Duodenal mucosa (tissue), 2 donors: ENCODE measurements around the gene LRRC37B.
A peak's percentile ranks its signal among the peaks of the same experiment; 100 is the strongest.
"Not testable (repeated sequence)": the region's sequence is repeated elsewhere in the genome, so short reads cannot be mapped to it uniquely, and the experiment has no call there.

Experiments used
- H3K27ac ChIP-seq: one replicate; pipeline ENCODE4 v1.7.0; 2013; ENCODE audit warnings: low read depth, low read length
- H3K27me3 ChIP-seq, 2 donors: one replicate each; pipeline ENCODE4 v1.7.0; 2013; ENCODE audit warnings: low read length in 2 of 2, control low read depth in 1 of 2; ENCODE audit not compliant: insufficient read depth in 2 of 2, control insufficient read depth in 1 of 2
- H3K36me3 ChIP-seq, 2 donors: one replicate each; pipeline ENCODE4 v1.7.0; 2013; ENCODE audit warnings: low read length in 2 of 2, control low read depth in 1 of 2; ENCODE audit not compliant: insufficient read depth in 2 of 2, control insufficient read depth in 1 of 2
- H3K4me1 ChIP-seq, 2 donors: one replicate each; pipeline ENCODE4 v1.7.0; 2013; ENCODE audit warnings: low read length in 2 of 2, control low read depth in 1 of 2; ENCODE audit not compliant: insufficient read depth in 2 of 2, control insufficient read depth in 1 of 2
- H3K4me3 ChIP-seq, 2 donors: one replicate each; pipeline ENCODE4 v1.7.0; 2013; ENCODE audit warnings: low read length in 2 of 2, low read depth in 1 of 2
- H3K9ac ChIP-seq, 2 donors: one replicate each; pipeline ENCODE4 v1.7.0; 2013; ENCODE audit warnings: low read length in 2 of 2, low read depth in 1 of 2
- H3K9me3 ChIP-seq, 2 donors: one replicate each; pipeline ENCODE4 v1.7.0; 2013; ENCODE audit warnings: low read length in 2 of 2, control low read depth in 1 of 2; ENCODE audit not compliant: control insufficient read depth in 1 of 2

The LRRC37B gene

DNA sequence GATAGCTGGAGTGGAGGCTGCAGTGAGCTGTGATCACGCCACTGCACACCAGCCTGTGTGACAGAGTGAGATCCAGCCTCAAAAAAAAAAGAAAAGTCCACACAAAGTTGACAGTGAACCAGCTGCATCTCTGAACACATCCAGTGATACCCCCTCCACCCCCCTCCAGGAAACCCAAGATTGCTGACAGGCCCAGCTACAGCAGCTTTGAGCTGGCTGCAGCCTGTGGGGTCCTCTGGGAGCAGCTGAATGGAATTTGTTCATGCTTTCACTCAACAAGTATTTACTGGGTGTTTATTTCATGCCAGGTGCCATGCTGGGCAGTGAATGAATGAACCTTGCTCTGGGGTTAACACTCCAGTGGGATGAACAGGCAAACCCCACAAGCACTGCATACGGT is 56.9 kb downstream of the LRRC37B start:
- H3K27me3 ChIP-seq, H3K27ac ChIP-seq, H3K36me3 ChIP-seq, H3K4me3 ChIP-seq, H3K9ac ChIP-seq, H3K4me1 ChIP-seq, H3K9me3 ChIP-seq: not testable (repeated sequence)

GRCh38 chr17:32066123-32066680 is 59.0 kb downstream of the LRRC37B start:
- H3K9ac ChIP-seq, H3K27me3 ChIP-seq, H3K36me3 ChIP-seq, H3K4me1 ChIP-seq, H3K27ac ChIP-seq, H3K9me3 ChIP-seq, H3K4me3 ChIP-seq: not testable (repeated sequence)

GRCh38 chr17:32066863-32067642 is 59.9 kb downstream of the LRRC37B start:
- not testable (repeated sequence) for H3K9ac ChIP-seq, H3K36me3 ChIP-seq, H3K27me3 ChIP-seq, H3K27ac ChIP-seq, H3K9me3 ChIP-seq, H3K4me1 ChIP-seq
- H3K4me3 ChIP-seq: peak overlapping the region in 1 of 2 donors; percentile 45

GRCh38 chr17:32069067-32069466 is 61.9 kb downstream of the LRRC37B start:
- H3K4me3 ChIP-seq, H3K27ac ChIP-seq, H3K4me1 ChIP-seq, H3K9ac ChIP-seq, H3K27me3 ChIP-seq, H3K36me3 ChIP-seq, H3K9me3 ChIP-seq: not testable (repeated sequence)

GRCh38 chr17:32071961-32072360 is 64.8 kb downstream of the LRRC37B start:
- H3K9me3 ChIP-seq, H3K36me3 ChIP-seq, H3K27me3 ChIP-seq: not testable (repeated sequence)

GRCh38 chr17:32073131-32073530 is 65.9 kb downstream of the LRRC37B start:
- H3K4me1 ChIP-seq, H3K9ac ChIP-seq, H3K27me3 ChIP-seq, H3K4me3 ChIP-seq, H3K9me3 ChIP-seq, H3K36me3 ChIP-seq, H3K27ac ChIP-seq: not testable (repeated sequence)

More at GRCh38 chr17:32071961-32072360, 64.8 kb downstream of the LRRC37B start:
- H3K4me3 ChIP-seq, H3K27ac ChIP-seq, H3K9ac ChIP-seq, H3K4me1 ChIP-seq: not testable (repeated sequence)

DNA sequence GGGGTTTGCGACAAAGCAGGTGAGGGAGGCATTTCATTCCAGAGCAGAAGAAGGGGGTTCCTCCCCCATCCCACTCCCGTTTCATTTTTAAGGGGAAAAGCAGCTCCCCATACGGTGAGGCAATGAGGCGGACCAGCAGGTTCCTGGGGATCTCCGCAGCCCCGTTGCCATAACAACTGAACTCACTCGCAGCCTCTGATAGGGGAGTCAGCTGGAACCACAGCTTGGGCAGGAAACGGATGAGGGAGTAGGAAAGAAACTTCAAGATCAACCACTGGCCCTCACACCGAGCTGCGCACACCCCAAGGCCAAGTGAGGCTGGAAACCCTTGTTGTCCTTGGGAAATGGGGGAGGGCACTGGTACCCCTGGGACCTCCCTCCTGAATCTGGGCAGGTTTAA is 72.6 kb downstream of the LRRC37B start:
- not testable (repeated sequence) for H3K36me3 ChIP-seq, H3K27ac ChIP-seq

GRCh38 chr17:32083550-32083979 is 76.4 kb downstream of the LRRC37B start:
- not testable (repeated sequence) for H3K9me3 ChIP-seq, H3K36me3 ChIP-seq, H3K27me3 ChIP-seq, H3K9ac ChIP-seq, H3K4me1 ChIP-seq, H3K27ac ChIP-seq
- H3K4me3 ChIP-seq: peak overlapping the region in 1 of 2 donors; percentile 40

More for the DNA sequence above, 72.6 kb downstream of the LRRC37B start:
- not testable (repeated sequence) for H3K9me3 ChIP-seq, H3K4me3 ChIP-seq, H3K4me1 ChIP-seq, H3K9ac ChIP-seq, H3K27me3 ChIP-seq

GRCh38 chr17:32084003-32084941 is 77.1 kb downstream of the LRRC37B start:
- peak overlapping the region in 1 of 2 donors; percentile 40 for H3K4me3 ChIP-seq
- H3K27ac ChIP-seq, H3K36me3 ChIP-seq, H3K27me3 ChIP-seq, H3K9ac ChIP-seq, H3K4me1 ChIP-seq, H3K9me3 ChIP-seq: not testable (repeated sequence)
